GM11168 (cell line): ENCODE results near the gene NUP214.
"Not testable (repeated sequence)": the region's sequence is repeated elsewhere in the genome, so short reads cannot be mapped to it uniquely, and the experiment has no call there.

Source experiments
- in situ Hi-C: fragments of 300-500 bp; cut with MboI; formaldehyde crosslinking; loops from one replicate; pipeline ENCODE4 v1.12.0; 2022; ENCODE audit warnings: low sequenced_read_pairs; ENCODE audit not compliant: unreplicated experiment

The NUP214 gene

DNA sequence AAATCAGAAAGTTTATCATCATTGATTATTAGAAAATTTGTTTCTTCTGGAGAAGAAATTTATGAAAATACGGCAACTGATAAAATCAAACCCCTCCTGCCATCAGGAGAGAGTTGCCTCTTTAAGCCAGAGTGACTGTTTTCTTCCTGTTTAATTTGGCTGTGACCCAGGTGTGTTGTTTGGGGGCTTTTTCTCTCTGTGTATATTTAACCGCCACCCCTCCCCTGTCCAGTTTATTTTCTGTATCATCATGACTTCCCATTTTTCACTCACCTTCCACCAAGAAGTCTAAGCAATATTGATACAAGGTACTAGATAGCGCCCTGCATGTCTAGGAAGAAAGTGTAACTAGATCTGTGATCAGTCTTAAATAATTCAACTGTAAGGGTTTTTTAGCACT, 100.8 kb downstream of the NUP214 start:
- in situ Hi-C loops, result no loop called here

- in situ Hi-C loops, result no loop called here
Observed at GRCh38 chr9:131227112-131227958, 101.9 kb downstream of the NUP214 start.

DNA sequence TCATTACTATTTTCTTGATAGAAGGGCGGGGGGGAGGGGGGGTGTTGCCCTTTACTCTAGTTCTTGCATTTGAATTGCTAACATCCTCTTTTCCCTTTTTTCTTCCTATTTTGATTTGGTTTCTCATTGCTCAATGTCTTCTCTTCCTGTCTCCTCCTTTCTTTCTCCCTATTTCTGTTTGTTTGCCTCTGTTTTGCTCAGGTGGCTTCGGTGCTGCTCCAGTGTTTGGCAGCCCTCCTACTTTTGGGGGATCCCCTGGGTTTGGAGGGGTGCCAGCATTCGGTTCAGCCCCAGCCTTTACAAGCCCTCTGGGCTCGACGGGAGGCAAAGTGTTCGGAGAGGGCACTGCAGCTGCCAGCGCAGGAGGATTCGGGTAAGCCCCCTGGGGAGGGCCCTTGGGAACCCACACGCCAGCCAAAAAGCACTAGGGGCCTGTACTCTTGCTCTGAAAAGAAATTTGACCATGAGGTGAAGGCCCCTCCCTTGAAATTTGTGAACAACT, 102.6 kb downstream of the NUP214 start:
- in situ Hi-C loops, result no loop called here

DNA sequence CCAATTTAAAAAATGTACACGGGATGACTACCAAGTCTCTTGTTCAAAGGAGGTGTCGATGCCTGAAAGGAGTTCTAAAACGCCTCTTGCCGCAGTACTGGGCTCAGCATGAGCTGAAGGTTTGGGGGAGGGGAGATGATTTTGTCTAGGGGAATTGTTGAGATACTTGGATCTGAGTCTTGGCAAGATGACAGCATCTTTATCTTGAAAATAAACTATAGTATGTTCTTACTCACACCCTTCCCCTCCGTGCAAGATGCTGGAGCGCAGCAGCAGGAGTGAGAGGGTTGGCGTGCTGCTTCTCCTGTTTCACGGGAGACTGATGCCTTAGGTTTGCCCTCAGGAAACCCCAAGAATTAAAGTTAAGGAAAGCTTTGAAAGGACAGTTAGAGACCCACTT, 103.6 kb downstream of the NUP214 start:
- in situ Hi-C loops, result no loop called here

GRCh38 chr9:131233556-131233955, 108.2 kb downstream of the NUP214 start:
- in situ Hi-C loops, result no loop called here

DNA sequence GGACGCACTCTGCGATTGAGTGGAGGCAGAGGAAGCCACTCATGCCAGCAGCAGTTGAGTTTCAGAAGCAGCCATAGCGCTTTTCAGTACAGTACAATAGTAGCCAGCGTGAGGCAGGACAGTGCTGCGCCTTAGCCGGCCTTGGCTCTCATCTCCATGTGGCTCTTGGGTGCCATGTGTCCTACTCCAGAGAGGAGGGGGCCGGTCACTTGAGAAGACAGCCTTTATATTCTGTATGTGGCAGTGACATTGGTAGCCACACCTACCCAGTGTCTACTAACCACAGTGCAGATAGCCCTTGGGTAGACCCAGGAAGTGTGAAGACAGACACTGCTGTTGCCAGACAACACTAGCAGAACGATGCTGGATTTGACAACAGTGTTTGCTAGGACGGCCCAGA, 108.6 kb downstream of the NUP214 start:
- in situ Hi-C loops, result no loop called here

DNA sequence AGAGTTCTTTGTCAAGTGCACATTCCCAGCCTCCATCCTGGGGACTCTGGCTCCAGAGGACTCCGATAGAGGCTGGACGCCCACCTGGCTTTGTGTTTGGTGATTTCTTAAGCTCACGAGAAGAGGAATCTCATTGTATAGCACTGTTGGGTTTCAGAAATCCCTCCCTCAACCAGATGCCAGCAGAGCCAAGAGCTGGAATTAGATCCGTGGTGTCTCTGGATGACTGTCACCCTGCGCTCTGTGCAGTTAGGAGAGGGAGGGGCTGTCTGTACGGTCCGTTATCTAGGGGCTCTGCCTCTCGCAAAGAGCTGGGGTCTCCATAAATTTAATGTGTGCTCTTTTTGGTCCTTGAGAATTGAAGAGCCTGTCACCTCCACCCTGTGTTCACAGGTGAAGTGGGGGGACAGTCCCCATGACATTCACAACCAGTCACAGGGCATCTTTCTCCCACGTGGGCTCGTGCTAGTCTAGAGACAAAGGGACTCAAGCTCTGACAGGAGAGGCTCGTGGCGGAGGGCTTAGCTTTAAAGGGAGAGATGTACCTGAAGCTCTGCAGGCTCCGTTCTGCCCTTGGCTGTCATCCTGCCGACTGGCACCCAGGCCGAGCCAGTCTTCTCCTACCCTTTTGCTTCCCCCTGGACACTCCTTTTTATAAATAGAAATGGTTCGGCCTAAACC, 109.6 kb downstream of the NUP214 start:
- in situ Hi-C loops, result no loop called here

GRCh38 chr9:131235480-131235851, 110.1 kb downstream of the NUP214 start:
- in situ Hi-C loops, result no loop called here

DNA sequence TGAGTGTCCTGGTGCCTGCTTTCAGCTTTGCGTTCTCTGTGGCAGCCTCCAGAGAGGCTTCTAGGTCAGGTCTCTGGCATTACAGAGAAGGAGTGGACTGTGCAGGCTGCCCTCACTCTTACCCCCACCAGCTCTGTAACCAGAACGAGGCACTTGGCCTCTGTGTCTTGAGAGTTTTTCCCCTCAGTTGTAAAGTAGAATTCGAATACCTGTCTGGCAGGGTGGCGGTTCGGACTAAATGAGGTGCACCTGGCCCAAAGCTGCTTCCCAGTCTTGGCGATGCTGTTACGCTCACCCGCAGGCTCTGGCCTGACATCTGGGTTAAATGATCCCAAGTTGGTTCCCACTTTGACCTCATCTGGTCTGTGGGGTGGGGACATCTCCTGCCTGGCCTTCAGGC, 110.8 kb downstream of the NUP214 start:
- in situ Hi-C loops, result no loop called here

- in situ Hi-C loops, result no loop called here
Observed at GRCh38 chr9:131236761-131237160, 111.4 kb downstream of the NUP214 start.

GRCh38 chr9:131237291-131237690, 111.9 kb downstream of the NUP214 start:
- in situ Hi-C loops, result no loop called here

- in situ Hi-C loops, result no loop called here
Observed at GRCh38 chr9:131237931-131238401, 112.6 kb downstream of the NUP214 start.

DNA sequence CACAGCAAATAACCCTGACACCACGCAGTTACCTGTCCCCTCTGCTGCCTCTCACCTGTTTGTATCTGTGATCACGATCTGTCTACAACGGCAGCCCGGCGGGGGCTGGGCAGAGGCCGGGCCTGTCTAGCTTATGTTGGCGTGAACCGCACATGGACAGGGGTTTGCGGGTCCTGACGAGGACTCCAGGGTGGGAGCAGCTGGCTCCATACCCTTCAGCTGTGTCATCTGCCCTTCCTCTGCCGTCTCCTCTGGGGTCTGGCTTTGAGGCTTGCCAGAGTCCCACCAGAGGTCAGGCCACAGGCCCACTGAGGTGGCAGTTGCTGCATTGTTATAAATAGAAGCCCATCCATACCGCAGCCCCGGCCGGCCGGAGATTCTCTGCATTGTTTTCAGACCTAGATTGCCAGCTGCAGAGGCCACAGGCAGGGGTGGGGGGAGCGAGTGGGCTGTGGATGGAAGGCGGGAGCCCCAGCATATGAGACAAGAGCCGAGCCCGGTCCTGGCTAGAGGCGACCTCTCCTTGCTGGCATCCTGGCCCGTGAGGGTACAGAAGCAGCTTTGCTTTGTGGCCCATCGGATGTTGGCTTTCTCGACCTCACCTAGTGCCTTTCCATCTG, 113.1 kb downstream of the NUP214 start:
- in situ Hi-C loops, result no loop called here

- in situ Hi-C loops, result no loop called here
Observed at GRCh38 chr9:131239161-131239975, 114.0 kb downstream of the NUP214 start.

GRCh38 chr9:131240047-131240921, 114.9 kb downstream of the NUP214 start:
- in situ Hi-C loops, result no loop called here

GRCh38 chr9:131244331-131244730, 118.9 kb downstream of the NUP214 start:
- in situ Hi-C loops, result not testable (repeated sequence)

DNA sequence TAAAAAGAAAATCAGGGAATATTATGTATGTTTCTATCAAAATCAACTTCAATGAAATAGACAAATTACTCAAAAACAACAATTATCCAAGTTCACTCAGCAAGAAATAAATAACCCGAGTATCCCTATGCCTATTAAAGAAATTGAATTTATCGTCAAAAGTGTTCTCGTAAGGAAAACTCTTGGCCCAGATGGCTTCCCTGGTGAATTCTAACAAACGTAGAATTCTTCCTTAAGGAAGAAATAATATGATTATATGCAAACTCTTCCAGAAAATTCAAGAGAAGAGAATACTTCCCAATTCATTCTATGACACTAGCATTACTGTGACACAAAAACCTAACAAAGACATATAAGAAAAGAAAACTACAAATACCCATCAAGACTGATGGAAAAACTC, 121.2 kb downstream of the NUP214 start:
- in situ Hi-C loops, result no loop called here

- in situ Hi-C loops, result no loop called here
Observed at GRCh38 chr9:131252120-131252519, 126.7 kb downstream of the NUP214 start.

DNA sequence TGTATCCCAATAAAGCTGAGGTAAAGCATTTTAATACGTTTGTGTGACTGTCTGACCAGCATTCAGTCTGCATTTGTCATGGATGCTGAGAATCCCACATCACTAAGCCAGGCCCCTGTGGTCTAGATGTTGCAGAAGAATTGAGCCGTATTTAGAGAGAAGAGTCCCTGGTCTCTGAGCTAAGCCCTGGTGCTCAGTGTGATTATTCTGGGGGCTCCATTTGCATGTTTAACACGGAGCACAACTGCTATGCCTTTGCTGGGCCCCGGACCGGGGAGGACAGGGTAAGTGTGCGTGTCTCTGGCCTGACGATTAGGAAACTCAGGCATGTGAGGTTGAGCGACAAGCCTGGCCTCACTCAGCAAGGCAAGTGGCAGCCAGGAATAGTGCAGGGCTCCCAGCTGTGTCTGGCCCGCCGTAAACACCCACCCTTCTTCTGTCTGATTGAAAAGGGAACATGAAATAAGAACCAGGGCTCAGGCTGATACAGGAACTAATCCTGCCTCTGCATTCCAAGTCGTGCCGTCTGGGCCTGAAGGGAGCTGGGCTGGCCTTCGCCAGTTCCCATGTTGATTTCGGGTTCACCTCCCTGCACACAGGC, 128.6 kb downstream of the NUP214 start:
- in situ Hi-C loops, result no loop called here
